Astrocyte of the cerebellum (primary cell): ENCODE results near the gene NDUFS4.

ENCODE experiments used
- DNase-seq: peaks from one replicate; pipeline ENCODE4 v3.0.0-alpha.2; 2011; ENCODE audit warnings: low read depth
- H3K4me3 ChIP-seq: 2 replicates; pipeline ENCODE4 v1.5.1; 2011; ENCODE audit warnings: mild to moderate bottlenecking, low read depth, low read length, moderate library complexity
- in situ Hi-C: cut with HindIII; loops from 2 replicates; pipeline ENCODE4 v1.10.0; 2017; ENCODE audit warnings: low sequenced_read_pairs
- TF ChIP-seq, protein P1 (sequence below): IDR thresholded peaks from 2 replicates; pipeline ENCODE4 v1.5.1; 2012; ENCODE audit warnings: low read length, low read depth, moderate library complexity, mild to moderate bottlenecking; ENCODE audit errors: missing control alignments

The NDUFS4 gene

DNA sequence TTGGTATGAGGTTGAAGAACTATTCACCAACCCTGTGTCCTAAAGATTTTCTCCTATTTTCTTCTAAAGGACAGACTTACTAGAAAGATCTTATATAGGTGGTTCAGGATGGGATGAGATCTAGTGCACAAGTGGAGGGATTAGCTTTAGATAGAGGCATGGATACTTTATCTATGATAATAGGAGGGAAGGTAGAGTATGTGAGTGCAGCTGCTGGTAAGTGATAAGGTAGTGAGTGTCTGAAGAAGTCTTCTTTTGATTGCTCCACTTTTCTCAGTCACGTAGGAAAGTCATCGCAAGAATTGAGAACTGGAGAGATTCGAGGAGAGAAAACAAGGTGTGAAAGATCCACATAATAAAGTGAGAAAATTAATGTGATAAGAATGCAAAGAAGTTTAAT, 6.0 kb upstream of the NDUFS4 start:
- no peak overlapping the region for H3K4me3 ChIP-seq
- in situ Hi-C loops: no loop called here
- no peak for DNase-seq
- TF ChIP-seq, protein P1, sequence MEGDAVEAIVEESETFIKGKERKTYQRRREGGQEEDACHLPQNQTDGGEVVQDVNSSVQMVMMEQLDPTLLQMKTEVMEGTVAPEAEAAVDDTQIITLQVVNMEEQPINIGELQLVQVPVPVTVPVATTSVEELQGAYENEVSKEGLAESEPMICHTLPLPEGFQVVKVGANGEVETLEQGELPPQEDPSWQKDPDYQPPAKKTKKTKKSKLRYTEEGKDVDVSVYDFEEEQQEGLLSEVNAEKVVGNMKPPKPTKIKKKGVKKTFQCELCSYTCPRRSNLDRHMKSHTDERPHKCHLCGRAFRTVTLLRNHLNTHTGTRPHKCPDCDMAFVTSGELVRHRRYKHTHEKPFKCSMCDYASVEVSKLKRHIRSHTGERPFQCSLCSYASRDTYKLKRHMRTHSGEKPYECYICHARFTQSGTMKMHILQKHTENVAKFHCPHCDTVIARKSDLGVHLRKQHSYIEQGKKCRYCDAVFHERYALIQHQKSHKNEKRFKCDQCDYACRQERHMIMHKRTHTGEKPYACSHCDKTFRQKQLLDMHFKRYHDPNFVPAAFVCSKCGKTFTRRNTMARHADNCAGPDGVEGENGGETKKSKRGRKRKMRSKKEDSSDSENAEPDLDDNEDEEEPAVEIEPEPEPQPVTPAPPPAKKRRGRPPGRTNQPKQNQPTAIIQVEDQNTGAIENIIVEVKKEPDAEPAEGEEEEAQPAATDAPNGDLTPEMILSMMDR: no peak

DNA sequence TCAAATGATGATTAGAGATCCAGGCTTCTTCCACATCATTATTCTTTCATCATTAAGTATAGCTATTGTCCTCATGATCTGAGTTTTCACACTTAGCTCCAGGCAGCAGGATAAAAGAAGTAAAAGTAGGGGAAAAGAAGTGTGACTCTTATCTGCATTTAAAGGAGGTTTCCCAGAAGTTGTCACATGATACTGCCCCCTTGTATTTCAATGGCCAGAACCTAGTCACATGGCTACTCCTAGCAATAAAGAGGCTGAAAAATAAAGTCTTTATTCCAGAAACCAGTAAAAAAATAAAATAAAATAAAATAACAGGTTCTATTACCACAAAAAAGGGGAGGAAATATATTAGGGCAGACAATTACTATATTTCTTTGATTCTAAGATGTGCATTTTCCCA, 5.3 kb upstream of the NDUFS4 start:
- TF ChIP-seq, protein P1: no peak
- H3K4me3 ChIP-seq: no peak overlapping the region
- in situ Hi-C loops: no loop called here
- no peak for DNase-seq

DNA sequence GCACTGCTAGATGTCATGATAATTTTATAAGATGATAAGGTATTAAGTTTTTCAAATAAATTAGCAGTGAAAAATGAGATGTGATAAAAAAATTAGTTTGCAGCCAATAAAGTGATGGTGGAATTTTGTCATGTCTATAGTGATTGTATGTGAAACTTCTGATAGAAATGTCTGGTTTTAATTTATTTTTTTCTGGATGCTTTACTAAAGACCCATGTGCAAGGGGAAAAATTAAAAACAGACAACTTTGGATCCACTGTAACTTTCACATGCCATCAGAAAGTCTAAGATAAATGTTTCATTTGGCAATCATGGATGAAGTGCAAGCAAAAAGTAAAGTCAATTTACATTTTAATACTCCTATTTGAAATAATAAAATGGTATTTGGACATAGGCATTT, 4.4 kb upstream of the NDUFS4 start:
- DNase-seq: no peak

DNA sequence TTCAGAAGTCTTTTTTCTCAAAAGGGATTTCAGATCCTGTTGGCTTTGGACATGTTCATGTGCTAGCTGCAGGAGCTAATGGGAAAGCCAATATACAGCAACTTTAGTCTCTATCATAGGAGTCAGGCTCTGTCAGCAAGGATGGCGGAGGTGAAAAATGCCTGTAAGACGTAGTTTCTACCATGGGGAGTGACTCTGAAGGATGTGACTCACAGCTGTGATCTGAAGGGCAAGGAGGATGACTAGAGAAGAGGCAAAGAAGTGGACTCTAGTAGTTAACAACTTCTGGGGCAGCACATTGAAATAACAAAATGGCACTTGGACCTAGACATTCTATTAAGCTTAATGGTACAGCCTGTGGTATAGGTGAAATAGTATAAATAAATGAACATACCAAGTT, 3.1 kb upstream of the NDUFS4 start:
- no peak for DNase-seq
- in situ Hi-C loops: no loop called here
- TF ChIP-seq, protein P1: no peak
- H3K4me3 ChIP-seq: no peak overlapping the region

More for the DNA sequence above, 4.4 kb upstream of the NDUFS4 start:
- in situ Hi-C loops: no loop called here
- TF ChIP-seq, protein P1: no peak
- H3K4me3 ChIP-seq: no peak overlapping the region

DNA sequence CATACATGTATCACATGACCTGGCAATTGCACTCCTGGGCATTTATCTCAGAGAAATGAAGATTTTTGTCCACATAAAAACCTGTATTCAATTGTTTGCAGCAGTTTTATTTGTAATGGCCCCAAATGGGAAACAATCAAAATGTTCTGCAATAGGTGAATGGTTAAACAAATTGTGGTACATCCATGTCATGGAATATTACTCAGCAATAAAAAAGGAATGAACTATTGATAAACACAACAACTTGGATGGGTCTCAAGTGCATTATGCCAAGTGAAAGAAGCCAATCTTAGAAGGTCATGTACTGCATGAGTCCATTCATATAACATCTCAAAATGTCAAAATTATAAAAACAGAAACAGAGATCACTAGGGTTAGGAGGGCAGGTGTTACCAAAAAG, 1.5 kb upstream of the NDUFS4 start:
- in situ Hi-C loops: no loop called here
- TF ChIP-seq, protein P1: no peak
- no peak for DNase-seq
- H3K4me3 ChIP-seq: no peak overlapping the region

DNA sequence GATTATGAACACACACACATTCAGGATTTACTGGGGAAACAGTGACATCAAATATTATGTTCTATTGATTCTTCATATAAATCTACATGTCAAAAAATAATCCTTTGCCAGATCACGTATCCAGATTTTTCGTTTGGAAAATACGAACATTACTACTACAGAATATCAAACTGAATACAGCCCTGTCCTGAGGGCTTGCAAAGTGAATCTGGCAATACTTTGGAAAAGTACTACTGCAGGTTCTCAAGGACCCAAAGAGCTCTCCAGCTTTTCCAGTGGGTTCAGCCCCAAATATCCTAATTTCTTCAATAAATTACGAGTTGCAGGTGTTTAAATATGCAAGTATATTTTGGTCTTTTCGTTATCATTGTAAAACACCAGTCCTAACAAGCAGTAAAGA, 411 bp upstream of the NDUFS4 start:
- DNase-seq: no peak
- TF ChIP-seq, protein P1: no peak
- peak overlapping the region; percentile 96 for H3K4me3 ChIP-seq
- in situ Hi-C loops: no loop called here

DNA sequence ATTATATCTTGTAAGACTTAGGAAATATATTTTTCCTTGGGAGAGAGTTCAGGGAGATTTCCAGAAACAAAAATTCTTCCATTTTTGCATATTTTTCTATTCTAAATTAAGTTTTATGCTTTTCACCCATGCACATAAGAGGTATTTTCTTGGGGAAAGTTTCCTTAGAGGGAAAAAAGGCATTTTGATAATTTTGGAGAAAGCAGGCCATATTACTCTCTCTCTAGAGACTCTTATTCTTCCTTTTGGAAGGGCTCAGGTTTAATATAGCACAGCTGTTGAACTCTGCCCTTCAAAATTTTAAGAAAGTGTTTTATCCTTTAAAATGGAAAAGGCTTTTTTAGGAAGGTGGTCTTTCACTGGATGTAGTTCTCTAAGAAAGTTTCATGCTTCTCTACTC, 8.0 kb downstream of the NDUFS4 start:
- H3K4me3 ChIP-seq: no peak overlapping the region
- no peak for DNase-seq
- TF ChIP-seq, protein P1: no peak
- in situ Hi-C loops: no loop called here
